ENCODE results near the gene ZNF614. TPM values are rescaled to one million over a fixed set of nuclear protein-coding genes. Genes with fewer than 3 reads are reported as not detected.

ZNF614 gene
- total RNA-seq, 4 donors from 2014 or later: 2.2 to 8.2 (median 4.0) TPM

DNA sequence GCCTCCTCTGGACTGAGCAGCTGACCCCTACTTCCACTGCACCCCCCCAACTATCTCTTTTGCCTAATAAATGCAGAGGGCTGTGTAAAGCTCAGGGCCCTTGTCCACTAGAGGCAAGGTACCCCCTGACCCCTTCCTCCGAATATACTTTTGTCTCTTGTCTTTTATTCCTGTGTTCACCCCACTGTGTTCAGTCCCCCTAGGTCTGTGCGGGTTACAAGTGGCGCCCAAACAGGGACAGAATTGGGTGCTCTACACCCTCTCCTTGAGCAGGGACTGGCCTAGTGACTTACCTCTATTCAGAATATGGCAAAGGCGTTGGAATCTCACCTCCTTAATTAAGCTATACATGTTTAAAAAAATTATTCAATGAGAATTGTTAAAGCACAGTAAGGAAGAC lies 56.6 kb downstream of the ZNF614 start:
- TF ChIP-seq, protein P1, sequence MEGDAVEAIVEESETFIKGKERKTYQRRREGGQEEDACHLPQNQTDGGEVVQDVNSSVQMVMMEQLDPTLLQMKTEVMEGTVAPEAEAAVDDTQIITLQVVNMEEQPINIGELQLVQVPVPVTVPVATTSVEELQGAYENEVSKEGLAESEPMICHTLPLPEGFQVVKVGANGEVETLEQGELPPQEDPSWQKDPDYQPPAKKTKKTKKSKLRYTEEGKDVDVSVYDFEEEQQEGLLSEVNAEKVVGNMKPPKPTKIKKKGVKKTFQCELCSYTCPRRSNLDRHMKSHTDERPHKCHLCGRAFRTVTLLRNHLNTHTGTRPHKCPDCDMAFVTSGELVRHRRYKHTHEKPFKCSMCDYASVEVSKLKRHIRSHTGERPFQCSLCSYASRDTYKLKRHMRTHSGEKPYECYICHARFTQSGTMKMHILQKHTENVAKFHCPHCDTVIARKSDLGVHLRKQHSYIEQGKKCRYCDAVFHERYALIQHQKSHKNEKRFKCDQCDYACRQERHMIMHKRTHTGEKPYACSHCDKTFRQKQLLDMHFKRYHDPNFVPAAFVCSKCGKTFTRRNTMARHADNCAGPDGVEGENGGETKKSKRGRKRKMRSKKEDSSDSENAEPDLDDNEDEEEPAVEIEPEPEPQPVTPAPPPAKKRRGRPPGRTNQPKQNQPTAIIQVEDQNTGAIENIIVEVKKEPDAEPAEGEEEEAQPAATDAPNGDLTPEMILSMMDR (IDR thresholded peaks at IDR 0.05): no peak
- TF ChIP-seq POLR2A (IDR thresholded peaks at IDR 0.05): no peak
- no peak for DNase-seq
- no peaks in the 10 kb centered on the region for H3K27me3 ChIP-seq
- WGBS, 2 donors: 86 to 97% methylated on average over 4 of the region's 4 CpGs
- H3K4me3 ChIP-seq: peak overlapping the region in 1 of 4 donors; percentile 28
- intact Hi-C loops (cut with DNase I): no loop called here
- peaks cover 11 to 100% (median 99%) of the 10 kb centered on the region in 3 donors for H3K9me3 ChIP-seq
- no peaks in the 10 kb centered on the region for H3K4me1 ChIP-seq
- H3K36me3 ChIP-seq: peaks cover 47 to 100% (median 49%) of the 10 kb centered on the region in 3 donors
- no peak overlapping the region for H3K27ac ChIP-seq

DNA sequence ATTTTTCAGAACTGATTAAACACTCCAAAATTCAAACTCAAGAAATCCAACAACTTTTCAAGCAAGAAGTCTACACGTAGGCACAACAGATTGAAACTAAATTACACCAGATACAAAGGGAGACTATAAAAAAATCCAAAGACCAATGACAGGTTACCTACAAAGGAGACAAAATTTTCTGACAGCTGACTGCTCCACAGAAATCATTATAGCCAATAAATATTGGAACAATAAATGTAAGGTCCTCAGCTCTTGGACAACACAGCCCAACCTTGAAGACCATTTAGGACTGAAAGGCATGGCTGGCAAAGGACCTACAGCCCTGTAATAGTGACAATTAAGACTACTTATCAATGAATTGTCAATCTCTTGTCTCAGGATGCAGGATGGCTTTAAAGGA lies 57.5 kb downstream of the ZNF614 start:
- no peaks in the 10 kb centered on the region for H3K27me3 ChIP-seq
- H3K4me1 ChIP-seq: no peaks in the 10 kb centered on the region
- H3K36me3 ChIP-seq: peaks cover 56 to 100% (median 58%) of the 10 kb centered on the region in 3 donors
- no peak for DNase-seq
- intact Hi-C loops (cut with DNase I): no loop called here
- no peak for TF ChIP-seq POLR2A (IDR thresholded peaks at IDR 0.05)
- TF ChIP-seq, protein P1 (IDR thresholded peaks at IDR 0.05): no peak
- peak overlapping the region in 1 of 4 donors; percentile 28 for H3K4me3 ChIP-seq
- H3K27ac ChIP-seq: no peak overlapping the region
- 85 to 100% methylated on average over 1 of the region's 1 CpG for WGBS, 2 donors
- peaks cover 16 to 100% (median 100%) of the 10 kb centered on the region in 3 donors for H3K9me3 ChIP-seq

DNA sequence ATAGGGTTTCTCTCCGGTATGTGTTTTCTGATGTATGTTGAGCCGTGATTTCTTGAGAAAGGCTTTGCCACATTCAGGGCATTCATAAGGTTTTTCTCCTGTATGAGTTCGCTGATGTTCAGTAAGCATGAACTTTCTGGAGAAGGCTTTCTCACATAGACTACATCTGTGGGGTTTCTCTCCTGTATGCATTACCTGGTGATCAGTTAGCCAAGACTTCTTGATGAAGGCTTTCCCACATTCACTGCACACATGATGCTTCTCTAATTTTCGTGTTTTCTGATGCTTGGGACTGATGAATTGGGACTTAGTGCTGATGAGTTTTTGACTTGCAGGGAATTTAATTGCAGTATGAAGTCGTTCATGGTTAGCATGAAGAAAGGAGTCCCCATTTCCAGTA lies 62.6 kb downstream of the ZNF614 start:
- no peak for DNase-seq
- H3K4me3 ChIP-seq: peak overlapping the region in 1 of 4 donors; percentile 10
- H3K9me3 ChIP-seq: peaks cover 12 to 100% (median 91%) of the 10 kb centered on the region in 3 donors
- H3K36me3 ChIP-seq: peaks cover 41 to 84% (median 43%) of the 10 kb centered on the region in 3 donors
- 95% methylated on average over 5 of the region's 5 CpGs for WGBS, 2 donors
- no peaks in the 10 kb centered on the region for H3K4me1 ChIP-seq
- no peaks in the 10 kb centered on the region for H3K27me3 ChIP-seq
- no peak overlapping the region for H3K27ac ChIP-seq
- TF ChIP-seq POLR2A (IDR thresholded peaks at IDR 0.05): no peak
- TF ChIP-seq, protein P1 (IDR thresholded peaks at IDR 0.05): no peak
- intact Hi-C loops (cut with DNase I): no loop called here

Other genes starting within 250 kb of the ZNF614 start
- gene FPR3, start 233.2 kb downstream of the ZNF614 start, total RNA-seq: 1 to 10 TPM in 3 of 4 donors, under 1 TPM in 1; 0.61 to 8.9 (median 3.6) TPM
- gene ZNF577, start 140.4 kb downstream of the ZNF614 start, total RNA-seq: 10 to 100 TPM in 1 of 4 donors, 1 to 10 TPM in 3; 2.3 to 13.9 (median 3.3) TPM
- 10 to 100 TPM in 1 of 4 donors, 1 to 10 TPM in 3; 5.8 to 13.0 (median 7.1) TPM for gene ZNF649, start 123.4 kb downstream of the ZNF614 start, total RNA-seq
- gene ZNF613, start 100.9 kb downstream of the ZNF614 start, total RNA-seq: 10 to 100 TPM in 1 of 4 donors, 1 to 10 TPM in 3; 2.9 to 12.0 (median 7.6) TPM
- 10 to 100 TPM in 1 of 4 donors, 1 to 10 TPM in 3; 2.9 to 12.6 (median 6.6) TPM for gene ZNF350, start 41.5 kb downstream of the ZNF614 start, total RNA-seq
- 10 to 100 TPM in 1 of 4 donors, 1 to 10 TPM in 3; 2.8 to 13.9 (median 5.9) TPM for gene ZNF615, start 20.2 kb downstream of the ZNF614 start, total RNA-seq
- gene ZNF432, start 20.5 kb upstream of the ZNF614 start, total RNA-seq: 10 to 100 TPM in 1 of 4 donors, 1 to 10 TPM in 3; 4.3 to 13.7 (median 7.6) TPM
- 10 to 100 TPM in 3 of 4 donors, 1 to 10 TPM in 1; 9.0 to 19.5 (median 17.1) TPM for gene ZNF841, start 67.4 kb upstream of the ZNF614 start, total RNA-seq
- 1 to 10 TPM; 2.4 to 5.1 (median 3.7) TPM for gene ZNF616, start 111.6 kb upstream of the ZNF614 start, total RNA-seq
- 1 to 10 TPM; 5.0 to 9.5 (median 7.5) TPM for gene ZNF836, start 143.2 kb upstream of the ZNF614 start, total RNA-seq
- 100 to 1,000 TPM; 126 to 225 (median 152) TPM for gene PPP2R1A, start 161.7 kb upstream of the ZNF614 start, total RNA-seq
- 1 to 10 TPM; 2.5 to 8.4 (median 3.9) TPM for gene ZNF766, start 241.2 kb upstream of the ZNF614 start, total RNA-seq